HEK293 (cell line): ENCODE results near the gene PID1.

Experiments
- CTCF ChIA-PET: fragments of 350-600 bp; formaldehyde crosslinking; extraction: SDS; loops from one replicate; lab custom pipeline; 2021; ENCODE audit warnings: antibody characterized with exemption; lab: Yijun Ruan, JAX
- POLR2A ChIA-PET: fragments of 300-600 bp; formaldehyde crosslinking; extraction: SDS; loops from one replicate; lab custom pipeline; 2020; ENCODE audit warnings: antibody characterized with exemption, inconsistent platforms; lab: Yijun Ruan, JAX
- H3K27ac ChIP-seq: fragments of 200-500 bp; sonication (Bioruptor generic); 2 replicates; pipeline ENCODE4 v1.5.1; 2014; ENCODE audit warnings: low read depth, low read length, control low read depth, inconsistent platforms; ENCODE audit errors: extremely low read depth
- H3K36me3 ChIP-seq, 2 experiments: fragments of 200-500 bp in 1 of 2; sonication (Bioruptor generic) in 1 of 2; 1 replicate in 1 of 2; 2 replicates in 1 of 2; pipeline ENCODE4 v1.5.1; 2014 to 2017; ENCODE audit warnings: inconsistent platforms in 2 of 2, low read length in 2 of 2; ENCODE audit not compliant: control insufficient read depth in 2 of 2, insufficient read depth in 1 of 2
- H3K4me1 ChIP-seq: fragments of 200-500 bp; sonication (Bioruptor generic); 2 replicates; pipeline ENCODE4 v1.5.1; 2014; ENCODE audit warnings: mild to moderate bottlenecking, low read length, inconsistent platforms; ENCODE audit not compliant: control insufficient read depth, insufficient read depth
- H3K4me3 ChIP-seq: 2 replicates; pipeline ENCODE4 v1.5.1; 2011; ENCODE audit warnings: low read depth, mild to moderate bottlenecking, control low read depth, low read length, moderate library complexity
- H3K9me3 ChIP-seq: fragments of 200-500 bp; sonication (Bioruptor generic); 2 replicates; pipeline ENCODE4 v1.5.1; 2014; ENCODE audit warnings: low read depth, low read length, inconsistent platforms; ENCODE audit not compliant: control insufficient read depth, insufficient read depth
- EGR2 ChIP-seq: fragments of 450-650 bp; formaldehyde crosslinking; IDR thresholded peaks from 2 replicates; pipeline ENCODE4 v1.5.1; 2016; ENCODE audit warnings: low read depth, missing biosample characterization, missing genetic modification characterization
- FEZF1 ChIP-seq: fragments of 450-650 bp; formaldehyde crosslinking; IDR thresholded peaks from 2 replicates; pipeline ENCODE4 v1.5.1; 2016; ENCODE audit warnings: missing biosample characterization, missing genetic modification characterization
- KLF1 ChIP-seq: fragments of 450-650 bp; formaldehyde crosslinking; IDR thresholded peaks from 2 replicates; pipeline ENCODE4 v1.5.1; 2016; ENCODE audit warnings: missing biosample characterization, missing genetic modification characterization
- KLF16 ChIP-seq: fragments of 450-650 bp; formaldehyde crosslinking; IDR thresholded peaks from 2 replicates; pipeline ENCODE4 v1.5.1; 2017; ENCODE audit warnings: missing biosample characterization, missing genetic modification characterization
- OSR2 ChIP-seq: fragments of 450-650 bp; formaldehyde crosslinking; IDR thresholded peaks from 2 replicates; pipeline ENCODE4 v1.5.1; 2016; ENCODE audit warnings: missing biosample characterization, missing genetic modification characterization
- PRDM1 ChIP-seq: fragments of 450-650 bp; formaldehyde crosslinking; IDR thresholded peaks from 2 replicates; pipeline ENCODE4; 2016; ENCODE audit warnings: missing biosample characterization, missing genetic modification characterization
- REPIN1 ChIP-seq: fragments of 450-650 bp; formaldehyde crosslinking; IDR thresholded peaks from 2 replicates; pipeline ENCODE4 v1.5.1; 2017; ENCODE audit warnings: missing biosample characterization, missing genetic modification characterization, low read depth
- SP2 ChIP-seq: fragments of 450-650 bp; formaldehyde crosslinking; IDR thresholded peaks from 2 replicates; pipeline ENCODE4 v1.5.1; 2016; ENCODE audit warnings: missing biosample characterization, missing genetic modification characterization
- YY1 ChIP-seq: fragments of 450-650 bp; formaldehyde crosslinking; IDR thresholded peaks from 2 replicates; pipeline ENCODE4 v1.5.1; 2018; ENCODE audit warnings: missing biosample characterization, missing genetic modification characterization
- ZBTB1 ChIP-seq: fragments of 450-650 bp; formaldehyde crosslinking; IDR thresholded peaks from 2 replicates; pipeline ENCODE4 v1.5.1; 2016; ENCODE audit warnings: missing biosample characterization, missing genetic modification characterization
- ZBTB26 ChIP-seq: fragments of 450-650 bp; formaldehyde crosslinking; optimal IDR thresholded peaks from 2 replicates; pipeline ENCODE3; 2016; ENCODE audit warnings: missing biosample characterization, mild to moderate bottlenecking, missing genetic modification characterization
- ZNF114 ChIP-seq: fragments of 450-650 bp; formaldehyde crosslinking; IDR thresholded peaks from 2 replicates; pipeline ENCODE4 v1.5.0; 2017; ENCODE audit warnings: missing biosample characterization, missing genetic modification characterization
- ZNF121 ChIP-seq: fragments of 450-650 bp; formaldehyde crosslinking; IDR thresholded peaks from 2 replicates; pipeline ENCODE4 v1.5.1; 2016; ENCODE audit warnings: missing biosample characterization, missing genetic modification characterization
- ZNF138 ChIP-seq: fragments of 450-650 bp; formaldehyde crosslinking; IDR thresholded peaks from 2 replicates; pipeline ENCODE4 v1.5.1; 2016; ENCODE audit warnings: missing biosample characterization, missing genetic modification characterization, borderline replicate concordance
- ZNF174 ChIP-seq: fragments of 450-650 bp; formaldehyde crosslinking; IDR thresholded peaks from 2 replicates; pipeline ENCODE4 v1.5.0; 2017; ENCODE audit warnings: missing biosample characterization, mild to moderate bottlenecking, missing genetic modification characterization
- ZNF184 ChIP-seq: fragments of 450-650 bp; IDR thresholded peaks from 2 replicates; pipeline ENCODE4 v1.5.1; 2018; ENCODE audit warnings: missing biosample characterization, mild to moderate bottlenecking, missing genetic modification characterization
- ZNF211 ChIP-seq: fragments of 450-650 bp; formaldehyde crosslinking; IDR thresholded peaks from 2 replicates; pipeline ENCODE4 v1.5.1; 2016; ENCODE audit warnings: low read depth, missing biosample characterization, missing genetic modification characterization
- ZNF23 ChIP-seq: fragments of 450-650 bp; formaldehyde crosslinking; IDR thresholded peaks from 2 replicates; pipeline ENCODE4 v1.5.1; 2016; ENCODE audit warnings: missing biosample characterization, missing genetic modification characterization, borderline replicate concordance
- ZNF24 ChIP-seq: fragments of 450-650 bp; formaldehyde crosslinking; IDR thresholded peaks from 2 replicates; pipeline ENCODE4 v1.5.1; 2016; ENCODE audit warnings: missing biosample characterization, missing genetic modification characterization
- ZNF248 ChIP-seq: fragments of 450-650 bp; formaldehyde crosslinking; IDR thresholded peaks from 2 replicates; pipeline ENCODE4 v1.5.1; 2017; ENCODE audit warnings: missing biosample characterization, missing genetic modification characterization
- ZNF26 ChIP-seq: fragments of 450-650 bp; formaldehyde crosslinking; IDR thresholded peaks from 2 replicates; pipeline ENCODE4 v1.5.1; 2016; ENCODE audit warnings: missing biosample characterization, missing genetic modification characterization
- ZNF394 ChIP-seq: fragments of 450-650 bp; formaldehyde crosslinking; IDR thresholded peaks from 2 replicates; pipeline ENCODE4 v1.5.1; 2016; ENCODE audit warnings: missing biosample characterization, missing genetic modification characterization, mild to moderate bottlenecking, moderate library complexity, borderline replicate concordance
- ZNF529 ChIP-seq: fragments of 450-650 bp; formaldehyde crosslinking; IDR thresholded peaks from 2 replicates; pipeline ENCODE4 v1.5.1; 2017; ENCODE audit warnings: missing genetic modification characterization, missing biosample characterization; ENCODE audit not compliant: insufficient replicate concordance
- ZNF548 ChIP-seq: fragments of 450-650 bp; formaldehyde crosslinking; IDR thresholded peaks from 2 replicates; pipeline ENCODE4 v1.5.1; 2016; ENCODE audit warnings: missing biosample characterization, missing genetic modification characterization
- ZNF610 ChIP-seq: fragments of 450-650 bp; formaldehyde crosslinking; IDR thresholded peaks from 2 replicates; pipeline ENCODE4 v1.5.1; 2016; ENCODE audit warnings: missing biosample characterization, missing genetic modification characterization, borderline replicate concordance
- ZNF626 ChIP-seq: fragments of 450-650 bp; sonication (Bioruptor Pico); formaldehyde crosslinking; IDR thresholded peaks from 2 replicates; pipeline ENCODE4 v1.5.1; 2018; ENCODE audit warnings: missing biosample characterization, missing genetic modification characterization, inconsistent platforms
- ZNF677 ChIP-seq: fragments of 450-650 bp; IDR thresholded peaks from 2 replicates; pipeline ENCODE4 v1.5.0; 2018; ENCODE audit warnings: missing biosample characterization, mild to moderate bottlenecking, missing genetic modification characterization, moderate library complexity
- ZNF776 ChIP-seq: fragments of 450-650 bp; formaldehyde crosslinking; IDR thresholded peaks from 2 replicates; pipeline ENCODE4 v1.5.0; 2017; ENCODE audit warnings: missing biosample characterization, missing genetic modification characterization, borderline replicate concordance
- ZSCAN23 ChIP-seq: fragments of 450-650 bp; formaldehyde crosslinking; IDR thresholded peaks from 2 replicates; pipeline ENCODE4 v1.5.1; 2016; ENCODE audit warnings: missing biosample characterization, missing genetic modification characterization

Gene PID1

GRCh38 chr2:229118336-229118735, 152.8 kb downstream of the PID1 start:
- ChIA-PET CTCF (no interaction called here), POLR2A (no interaction called here)
- Histone ChIP-seq H3K4me3 (no peak overlapping the region), H3K27ac (no peak overlapping the region), H3K36me3 (no peaks in the 10 kb centered on the region), H3K9me3 (no peaks in the 10 kb centered on the region), H3K4me1 (no peaks in the 10 kb centered on the region)
- TF ChIP-seq ZNF114 = no peak
- no peak for TF ChIP-seq PRDM1 (tag by site-specific recombination)
- TF ChIP-seq ZNF610 (tag by site-specific recombination) = no peak
- no peak for TF ChIP-seq ZNF776 (tag by site-specific recombination)
- TF ChIP-seq SP2 (tag by site-specific recombination) = no peak
- no peak for TF ChIP-seq ZNF174 (tag by site-specific recombination)
- no peak for TF ChIP-seq ZNF184 (tag by site-specific recombination)
- no peak for TF ChIP-seq FEZF1
- no peak for TF ChIP-seq ZNF677 (tag by site-specific recombination)
- no peak for TF ChIP-seq ZNF23
- TF ChIP-seq ZNF24 = no peak
- TF ChIP-seq ZSCAN23 (tag by site-specific recombination) = no peak

GRCh38 chr2:229111744-229112143, 159.3 kb downstream of the PID1 start:
- Histone ChIP-seq H3K4me3 (no peak overlapping the region), H3K9me3 (no peaks in the 10 kb centered on the region), H3K27ac (no peak overlapping the region), H3K4me1 (no peaks in the 10 kb centered on the region), H3K36me3 (no peaks in the 10 kb centered on the region)
- TF ChIP-seq OSR2 (tag by site-specific recombination) (no peak), ZNF394 (tag by site-specific recombination) (no peak), KLF1 (tag by site-specific recombination) (no peak), ZNF248 (no peak)
- POLR2A ChIA-PET = no interaction called here
- CTCF ChIA-PET = no interaction called here

GRCh38 chr2:229109195-229109594, 161.9 kb downstream of the PID1 start:
- Histone ChIP-seq H3K36me3 (no peaks in the 10 kb centered on the region), H3K9me3 (no peaks in the 10 kb centered on the region), H3K4me1 (no peaks in the 10 kb centered on the region), H3K27ac (no peak overlapping the region), H3K4me3 (no peak overlapping the region)
- TF ChIP-seq ZNF626 (tag by site-specific recombination) (no peak), ZNF529 (no peak), EGR2 (tag by site-specific recombination) (no peak), KLF16 (no peak), ZNF138 (no peak), YY1 (tag by site-specific recombination) (no peak), ZBTB26 (tag by site-specific recombination) (no peak), ZBTB1 (tag by site-specific recombination) (no peak), ZNF26 (tag by site-specific recombination) (no peak), ZNF211 (tag by site-specific recombination) (no peak), ZNF548 (tag by site-specific recombination) (no peak), REPIN1 (tag by site-specific recombination) (no peak), ZNF121 (no peak), ZNF174 (tag by site-specific recombination) (no peak)
- CTCF ChIA-PET = no interaction called here
- POLR2A ChIA-PET = no interaction called here
